MCF 10A (cell line): ENCODE data around the gene IL21R. TPM values are rescaled to one million over a fixed set of nuclear protein-coding genes. Genes with fewer than 3 reads are reported as not detected.
"Not testable (repeated sequence)": the region's sequence is repeated elsewhere in the genome, so short reads cannot be mapped to it uniquely, and the experiment has no call there.

Source experiments
- BruUV-seq: library from RNA; stranded (reverse); fragments of 400-500 nt; replicated peaks from 2 replicates; lab custom pipeline; 2021; lab: Mats Ljungman, UMichigan
- CTCF ChIA-PET: fragments of 300-600 bp; sonication (Branson Sonifier 250); formaldehyde crosslinking; extraction: SDS; loops from one replicate; lab custom pipeline; 2021; ENCODE audit warnings: antibody characterized with exemption, inconsistent platforms; lab: Yijun Ruan, JAX
- POLR2A ChIA-PET: fragments of 300-600, 350-650 bp; sonication (Branson Sonifier 250); formaldehyde crosslinking; extraction: SDS; loops from one replicate; lab custom pipeline; 2020; ENCODE audit warnings: antibody characterized with exemption, inconsistent platforms; lab: Yijun Ruan, JAX
- DNase-seq: peaks from one replicate; pipeline ENCODE4 v3.0.0-alpha.2; 2018; ENCODE audit not compliant: unreplicated experiment
- H3K27ac Mint-ChIP-seq: one replicate; pipeline ENCODE4 v1.8.0; 2022; ENCODE audit warnings: mild to moderate bottlenecking, low read depth, mixed read lengths; ENCODE audit not compliant: unreplicated experiment
- H3K27me3 Mint-ChIP-seq: one replicate; pipeline ENCODE4 v1.8.0; 2022; ENCODE audit warnings: mixed read lengths; ENCODE audit not compliant: insufficient read depth, unreplicated experiment
- H3K36me3 Mint-ChIP-seq: one replicate; pipeline ENCODE4 v1.8.0; 2022; ENCODE audit warnings: mild to moderate bottlenecking, moderate library complexity, mixed read lengths; ENCODE audit not compliant: insufficient read depth, unreplicated experiment
- H3K4me1 Mint-ChIP-seq: one replicate; pipeline ENCODE4 v1.8.0; 2022; ENCODE audit warnings: mixed read lengths; ENCODE audit not compliant: insufficient read depth, unreplicated experiment
- H3K4me3 Mint-ChIP-seq: one replicate; pipeline ENCODE4 v1.8.0; 2022; ENCODE audit warnings: mild to moderate bottlenecking, moderate library complexity, mixed read lengths; ENCODE audit not compliant: unreplicated experiment
- H3K9me3 Mint-ChIP-seq: one replicate; pipeline ENCODE4 v1.8.0; 2022; ENCODE audit warnings: mixed read lengths; ENCODE audit not compliant: unreplicated experiment
- CTCF ChIP-seq: fragments of 200-600 bp; IDR thresholded peaks from one replicate; pipeline ENCODE4 v1.8.0; 2022; ENCODE audit warnings: antibody characterized with exemption, mild to moderate bottlenecking; ENCODE audit not compliant: unreplicated experiment
- intact Hi-C: fragments of 100-400 bp; cut with micrococcal nuclease; formaldehyde crosslinking; loops from 2 replicates; pipeline ENCODE4 v1.14.1; 2022
- total RNA-seq: library from RNA; stranded (reverse); gene quantifications from 2 replicates; pipeline ENCODE4 v1.2.3, GENCODE V29; 2022

Gene IL21R
- total RNA-seq, 1 experiment from 2014 or later = 0.21 TPM

GRCh38 chr16:27408602-27409031 lies 6.6 kb downstream of the IL21R start:
- POLR2A ChIA-PET = no interaction called here
- Mint-ChIP-seq H3K27me3 (peaks cover 17% of the 10 kb centered on the region), H3K4me1 (peaks cover 12% of the 10 kb centered on the region), H3K9me3 (peaks cover 8% of the 10 kb centered on the region), H3K4me3 (no peak overlapping the region), H3K36me3 (peaks cover 5% of the 10 kb centered on the region), H3K27ac (no peak overlapping the region)
- intact Hi-C loops = no loop called here
- no TSS peak for BruUV-seq
- CTCF ChIA-PET = interaction anchor here (0.6 to 0.9 kb wide), 2 partner anchors 41 to 48 kb away, joined by 3 to 4 read pairs; no protein-coding TSS in a partner anchor
- TF ChIP-seq CTCF = no peak
- DNase-seq = no peak

GRCh38 chr16:27409958-27410357 lies 8.0 kb downstream of the IL21R start:
- intact Hi-C loops, BruUV-seq: not testable (repeated sequence)

GRCh38 chr16:27410761-27411160 lies 8.8 kb downstream of the IL21R start:
- Mint-ChIP-seq H3K27ac (no peak overlapping the region), H3K36me3 (peaks cover 5% of the 10 kb centered on the region), H3K27me3 (peaks cover 37% of the 10 kb centered on the region), H3K4me1 (peaks cover 20% of the 10 kb centered on the region), H3K4me3 (no peak overlapping the region), H3K9me3 (peaks cover 8% of the 10 kb centered on the region)
- CTCF ChIA-PET = no interaction called here
- POLR2A ChIA-PET = no interaction called here
- no TSS peak for BruUV-seq
- intact Hi-C loops = no loop called here
- no peak for DNase-seq
- TF ChIP-seq CTCF = no peak

More at GRCh38 chr16:27409958-27410357, 8.0 kb downstream of the IL21R start:
- H3K36me3 Mint-ChIP-seq, H3K9me3 Mint-ChIP-seq, POLR2A ChIA-PET, CTCF ChIA-PET, H3K27ac Mint-ChIP-seq, DNase-seq, H3K4me3 Mint-ChIP-seq: not testable (repeated sequence)
- peaks cover 31% of the 10 kb centered on the region for H3K27me3 Mint-ChIP-seq
- H3K4me1 Mint-ChIP-seq = peaks cover 17% of the 10 kb centered on the region

GRCh38 chr16:27413956-27414355 lies 12.0 kb downstream of the IL21R start:
- H3K4me1 Mint-ChIP-seq = peaks cover 8% of the 10 kb centered on the region
- CTCF ChIA-PET = no interaction called here
- no peak overlapping the region for H3K27ac Mint-ChIP-seq
- no TSS peak for BruUV-seq
- peaks cover 37% of the 10 kb centered on the region for H3K27me3 Mint-ChIP-seq
- TF ChIP-seq CTCF = no peak
- POLR2A ChIA-PET = no interaction called here
- no peak overlapping the region for H3K4me3 Mint-ChIP-seq
- DNase-seq = no peak
- intact Hi-C loops = no loop called here
- H3K36me3 Mint-ChIP-seq = peaks cover under 1% of the 10 kb centered on the region
- peaks cover 8% of the 10 kb centered on the region for H3K9me3 Mint-ChIP-seq
